GM12878 (cell line): ENCODE measurements around the gene MACROD2. TPM values are rescaled to one million over a fixed set of nuclear protein-coding genes. Genes with fewer than 3 reads are reported as not detected.

ENCODE experiments used
- ATAC-seq: fragments of 200-7000 bp; cut with Tn5 transposase; 3 replicates; pipeline ENCODE4 v1.9.1; 2020; ENCODE audit warnings: mild to moderate bottlenecking, moderate library complexity
- BruUV-seq: library from RNA; stranded (reverse); fragments of 400-500 nt; replicated peaks from 2 replicates; lab custom pipeline; 2021; lab: Mats Ljungman, UMichigan
- CTCF ChIA-PET: fragments of 300-600 bp; sonication (Branson Sonifier 250); formaldehyde crosslinking; extraction: SDS; loops from one replicate; lab custom pipeline; 2021; ENCODE audit warnings: inconsistent platforms; lab: Yijun Ruan, JAX
- POLR2A ChIA-PET: fragments of 350-600 bp; formaldehyde crosslinking; extraction: SDS; loops from one replicate; lab custom pipeline; 2021; ENCODE audit warnings: inconsistent platforms; lab: Charles Lee
- RAD21 ChIA-PET: fragments of 300-600 bp; sonication (Branson Sonifier 250); formaldehyde crosslinking; loops from one replicate; lab custom pipeline; 2023; ENCODE audit warnings: antibody characterized with exemption; ENCODE audit not compliant: unreplicated experiment; lab: Charles Lee
- SMC1A ChIA-PET: fragments of 300-600 bp; sonication (Branson Sonifier 250); formaldehyde crosslinking; loops from one replicate; lab custom pipeline; 2023; ENCODE audit not compliant: unreplicated experiment, uncharacterized antibody; lab: Charles Lee
- DNase-seq: peaks from one replicate; pipeline ENCODE4 v3.0.0-alpha.2; 2011; ENCODE audit warnings: low read depth, low spot score
- FAIRE-seq: peaks from 3 replicates; lab custom pipeline; 2011; peaks lifted over from hg19 to GRCh38; lab: Jason Lieb, UNC
- H2AFZ ChIP-seq: 2 replicates; pipeline ENCODE4 v1.6.0; 2011; ENCODE audit warnings: low read depth, low read length, control low read depth; ENCODE audit not compliant: control insufficient read depth
- H3K27ac ChIP-seq: 2 replicates; pipeline ENCODE4 v1.5.1; 2011; ENCODE audit warnings: control low read depth; ENCODE audit not compliant: control insufficient read depth, insufficient read depth
- H3K27me3 ChIP-seq, 2 experiments: replicated peaks in 1 of 2; 2 replicates each; pipeline versions ENCODE4 v1.6.0 to v1.6.1; 2011; ENCODE audit warnings: low read length in 1 of 2; ENCODE audit not compliant: control insufficient read depth in 2 of 2, insufficient read depth in 2 of 2
- H3K36me3 ChIP-seq, 2 experiments: 2 replicates each; pipeline ENCODE4 v1.5.1; 2011; ENCODE audit warnings: low read length in 1 of 2; ENCODE audit not compliant: control insufficient read depth in 2 of 2, insufficient read depth in 2 of 2
- H3K4me1 ChIP-seq: 2 replicates; pipeline ENCODE4 v1.6.1; 2011; ENCODE audit warnings: mild to moderate bottlenecking, low read length, moderate library complexity, mixed read lengths; ENCODE audit not compliant: control insufficient read depth, insufficient read depth
- H3K4me2 ChIP-seq: 2 replicates; pipeline ENCODE4 v1.6.0; 2011; ENCODE audit warnings: control low read depth; ENCODE audit not compliant: control insufficient read depth, insufficient read depth
- H3K4me3 ChIP-seq: fragments of 200-600 bp; sonication (generic); 2 replicates; pipeline ENCODE4 v1.5.1; 2016
- H3K79me2 ChIP-seq: 2 replicates; pipeline ENCODE4 v1.6.0; 2011; ENCODE audit warnings: low read length; ENCODE audit not compliant: control insufficient read depth, insufficient read depth
- H3K9ac ChIP-seq: 2 replicates; pipeline ENCODE4 v1.8.0; 2011; ENCODE audit warnings: low read length, control low read depth, mixed read lengths; ENCODE audit not compliant: control insufficient read depth, insufficient read depth
- H3K9me3 ChIP-seq: replicated peaks from 3 replicates; pipeline ENCODE4 v1.5.1; 2011; ENCODE audit warnings: mild to moderate bottlenecking, low read length; ENCODE audit not compliant: control insufficient read depth, insufficient read depth
- H4K20me1 ChIP-seq: 2 replicates; pipeline ENCODE4 v1.6.0; 2011; ENCODE audit not compliant: control insufficient read depth, insufficient read depth
- ATF2 ChIP-seq: IDR thresholded peaks from 2 replicates; pipeline ENCODE4 v1.6.1; 2012; ENCODE audit warnings: low read length, inconsistent platforms
- ATF7 ChIP-seq: fragments of 450-650 bp; IDR thresholded peaks from 2 replicates; pipeline ENCODE4 v1.6.1; 2016; ENCODE audit warnings: low read depth, mild to moderate bottlenecking
- BACH1 ChIP-seq: fragments of 450-650 bp; IDR thresholded peaks from 2 replicates; pipeline ENCODE4 v1.6.1; 2017; ENCODE audit warnings: mild to moderate bottlenecking, borderline replicate concordance
- BCLAF1 ChIP-seq: fragments of 450-650 bp; IDR thresholded peaks from 2 replicates; pipeline ENCODE4 v1.6.1; 2017; ENCODE audit warnings: antibody characterized with exemption, mild to moderate bottlenecking, moderate library complexity
- FOS ChIP-seq: IDR thresholded peaks from 3 replicates; pipeline ENCODE4 v1.6.1; 2011; ENCODE audit warnings: borderline replicate concordance; ENCODE audit not compliant: insufficient read length; ENCODE audit errors: extremely low read depth
- IRF5 ChIP-seq: fragments of 450-650 bp; IDR thresholded peaks from 2 replicates; pipeline ENCODE4 v1.6.1; 2017; ENCODE audit warnings: borderline replicate concordance
- NFYB ChIP-seq: IDR thresholded peaks from 2 replicates; pipeline ENCODE4 v1.6.1; 2011; ENCODE audit warnings: low read depth, mild to moderate bottlenecking, low read length, improper control_type of control experiment, moderate library complexity; ENCODE audit not compliant: insufficient read depth
- RAD21 ChIP-seq: IDR thresholded peaks from 2 replicates; pipeline ENCODE4 v1.6.1; 2011; ENCODE audit warnings: mild to moderate bottlenecking, low read depth, low read length, moderate library complexity; ENCODE audit not compliant: insufficient read depth
- RFX5 ChIP-seq: IDR thresholded peaks from 2 replicates; pipeline ENCODE4 v1.6.1; 2011; ENCODE audit warnings: low read depth, low read length, improper control_type of control experiment
- SIN3A ChIP-seq: IDR thresholded peaks from 2 replicates; pipeline ENCODE4 v1.6.1; 2012; ENCODE audit warnings: low read depth, low read length, improper control_type of control experiment
- SMAD1 ChIP-seq: fragments of 450-650 bp; IDR thresholded peaks from 2 replicates; pipeline ENCODE4 v1.6.1; 2018; ENCODE audit warnings: mild to moderate bottlenecking, low read depth; ENCODE audit not compliant: partially characterized antibody
- STAT1 ChIP-seq: fragments of 450-650 bp; conservative IDR thresholded peaks from 2 replicates; pipeline ENCODE4 v1.6.1; 2014; ENCODE audit warnings: antibody characterized with exemption, mild to moderate bottlenecking
- TAF1 ChIP-seq: IDR thresholded peaks from 2 replicates; pipeline ENCODE4 v1.6.1; 2011; ENCODE audit warnings: mild to moderate bottlenecking, low read depth, low read length, borderline replicate concordance
- TCF7 ChIP-seq: IDR thresholded peaks from 2 replicates; pipeline ENCODE4 v1.6.1; 2014; ENCODE audit warnings: antibody characterized with exemption, borderline replicate concordance
- WGBS: methylation state at CpG from one replicate; pipeline ENCODE4 v1.1.6; 2016; ENCODE audit warnings: low lambda C conversion rate; ENCODE audit not compliant: insufficient replicate concordance, insufficient coverage; ENCODE audit errors: missing lambda C conversion rate; 5-methylcytosine and 5-hydroxymethylcytosine counted together
- in situ Hi-C: fragments of 300-500 bp; cut with MboI; formaldehyde crosslinking; loops from 9 replicates; pipeline ENCODE4 v1.14.3; 2018; ENCODE audit warnings: mixed read lengths
- intact Hi-C: fragments of 100-400 bp; cut with micrococcal nuclease; formaldehyde crosslinking; loops from one replicate; pipeline ENCODE4 v1.14.2; 2022; ENCODE audit not compliant: unreplicated experiment
- polyA plus RNA-seq, 11 experiments: library from polyadenylated mRNA; depleted of rRNA in 4 of 11; unstranded in 6 of 11; stranded (reverse) in 5 of 11; fragments of >200 nt; fragmentation: Nextera tagmentation in 4 of 11; fragmentation: Illumina TruSeq in 1 of 11; extraction: Ambion mirVana in 4 of 11; extraction: Trizol in 1 of 11; gene quantifications; 1 replicate in 1 of 11; 2 replicates in 10 of 11; pipeline versions ENCODE4 v1.2.1 to v1.2.3, GENCODE V29; 2011 to 2016; ENCODE audit warnings: inconsistent platforms in 2 of 11, missing spikeins in 2 of 11, low read depth in 1 of 11
- total RNA-seq, 4 experiments: library from RNA; depleted of rRNA in 3 of 4; stranded (reverse); fragments of >200 nt in 3 of 4; fragmentation: Illumina TruSeq in 1 of 4; extraction: Trizol in 1 of 4; gene quantifications; 2 replicates each; pipeline versions ENCODE4 v1.2.1 to v1.2.3, GENCODE V29; 2013 to 2021

Gene MACROD2
- total and polyA plus RNA-seq, 10 of the 15 experiments (the other 5 are each of a cell fraction or from before 2014, with no cell fraction given): 1.1 to 21.5 (median 2.2) TPM

GRCh38 chr20:16049529-16050093 lies 2054.3 kb downstream of the MACROD2 start (continued):
- no peak for TF ChIP-seq ATF7
- TF ChIP-seq BCLAF1: no peak
- TF ChIP-seq NFYB: no peak
- TF ChIP-seq SIN3A: no peak

GRCh38 chr20:16050366-16050765 lies 2055.1 kb downstream of the MACROD2 start:
- no peak for DNase-seq
- H3K9me3 ChIP-seq: no peaks in the 10 kb centered on the region; the same call in 2 of the 3 replicates
- no peak overlapping the region for H3K4me3 ChIP-seq
- H3K79me2 ChIP-seq: no peaks in the 10 kb centered on the region
- no peaks in the 10 kb centered on the region for H3K36me3 ChIP-seq
- H4K20me1 ChIP-seq: no peaks in the 10 kb centered on the region
- SMC1A ChIA-PET: interaction anchor here (0.6 kb wide), 1 partner anchor 16 kb away, joined by 3 read pairs; no protein-coding TSS in a partner anchor
- POLR2A ChIA-PET: no interaction called here
- no peak overlapping the region for H3K9ac ChIP-seq
- TF ChIP-seq TCF7 (no peak), ATF2 (no peak), FOS (no peak), STAT1 (no peak), RFX5 (no peak), SMAD1 (no peak), IRF5 (no peak), TAF1 (no peak), ATF7 (no peak), BACH1 (no peak), RAD21 (no peak)
- 44% methylated on average over 1 of the region's 1 CpG for WGBS
- H3K27ac ChIP-seq: no peak overlapping the region
- RAD21 ChIA-PET: no interaction called here
- H3K27me3 ChIP-seq: no peaks in the 10 kb centered on the region
- no peaks in the 10 kb centered on the region for H3K4me1 ChIP-seq
- H2AFZ ChIP-seq: no peak overlapping the region
- H3K4me2 ChIP-seq: no peak overlapping the region
- CTCF ChIA-PET: interaction anchor here (0.6 to 1.5 kb wide), 2 partner anchors 10 to 11 kb away, joined by 3 read pairs; no protein-coding TSS in a partner anchor
- no peak for ATAC-seq
- intact Hi-C loops: no loop called here
- in situ Hi-C loops: no loop called here
- no peak for FAIRE-seq
- BruUV-seq: no TSS peak
